HG03159 (cell line): Measurements from ENCODE around the gene AQP12B.

ENCODE experiments used
- ATAC-seq: cut with Tn5 transposase; IDR thresholded peaks from one replicate; pipeline ENCODE4 v1.9.1; 2021; ENCODE audit warnings: mild to moderate bottlenecking, moderate library complexity; ENCODE audit not compliant: unreplicated experiment

The AQP12B gene

GRCh38 chr2:240637116-240637900 lies 45.4 kb downstream of the AQP12B start:
- no peak for ATAC-seq

GRCh38 chr2:240636563-240637115 lies 46.0 kb downstream of the AQP12B start:
- no peak for ATAC-seq

DNA sequence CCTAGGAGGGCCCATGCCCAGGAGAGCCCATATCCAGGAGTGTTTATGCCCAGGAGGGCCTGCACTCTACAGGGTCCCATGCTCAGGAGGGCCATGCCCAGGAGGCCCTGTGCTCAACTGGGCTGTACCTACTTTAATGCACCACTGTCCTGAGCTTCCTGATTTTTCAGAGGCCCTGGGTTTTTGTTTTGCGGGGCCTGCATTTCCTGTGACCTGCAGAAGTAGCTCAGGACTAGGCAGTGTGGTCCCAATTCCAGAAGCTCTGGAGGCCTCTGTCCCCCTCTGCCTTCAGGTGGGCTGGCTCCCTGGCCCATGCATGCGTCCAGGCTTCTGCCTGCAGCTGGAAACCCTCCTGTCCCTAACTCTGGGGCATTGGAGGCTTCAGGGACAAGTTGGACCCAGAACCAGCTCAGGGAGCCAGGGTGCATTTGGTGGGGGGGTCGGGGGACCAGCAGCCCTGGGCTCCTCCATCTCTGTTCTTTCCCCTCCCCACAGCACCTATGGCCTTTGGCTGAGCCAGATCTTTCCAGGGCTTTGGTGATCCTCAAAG lies 46.6 kb downstream of the AQP12B start:
- ATAC-seq = no peak

GRCh38 chr2:240635121-240635997 lies 47.3 kb downstream of the AQP12B start:
- no peak for ATAC-seq

- no peak for ATAC-seq
These were observed 50.4 kb downstream of the AQP12B start for GRCh38 chr2:240632306-240632721.

DNA sequence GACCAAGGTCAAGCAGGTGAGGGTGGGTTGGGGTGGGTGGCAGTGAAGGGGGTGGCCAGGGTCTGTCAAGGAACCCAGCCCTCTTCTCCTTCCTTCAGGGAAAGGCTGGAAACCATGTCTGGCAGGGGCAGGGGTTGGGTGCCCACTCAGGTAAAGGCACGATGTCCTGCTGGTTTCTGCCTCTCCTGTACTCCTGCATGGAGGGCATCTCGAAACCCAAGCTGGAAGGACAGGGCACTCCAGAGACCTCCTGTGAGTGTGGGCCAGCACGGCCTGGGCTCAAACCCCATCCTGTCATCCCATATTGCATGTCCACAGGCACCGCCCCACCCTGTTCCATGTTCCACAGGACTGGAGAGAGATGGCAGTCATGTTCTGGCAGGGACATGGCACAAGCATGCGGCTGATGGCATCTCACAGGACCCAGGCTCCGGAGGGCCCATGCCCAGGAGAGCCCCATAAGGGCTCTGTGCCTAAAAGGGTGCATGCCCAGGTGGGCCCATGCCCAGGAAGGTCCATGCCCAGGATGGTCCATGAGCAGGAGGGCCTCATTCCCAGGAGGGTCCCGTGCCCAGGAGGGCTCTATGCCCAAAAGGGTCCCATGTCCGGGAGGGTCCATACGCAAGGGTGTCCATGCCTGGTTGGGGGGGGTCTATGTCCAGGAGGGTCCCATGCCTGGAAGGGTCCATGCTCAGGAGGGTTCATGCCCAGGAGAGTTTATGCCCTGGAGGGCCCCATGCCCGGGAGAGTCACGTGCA lies 51.0 kb downstream of the AQP12B start:
- ATAC-seq = no peak

GRCh38 chr2:240630771-240631547 lies 51.7 kb downstream of the AQP12B start:
- ATAC-seq = no peak

DNA sequence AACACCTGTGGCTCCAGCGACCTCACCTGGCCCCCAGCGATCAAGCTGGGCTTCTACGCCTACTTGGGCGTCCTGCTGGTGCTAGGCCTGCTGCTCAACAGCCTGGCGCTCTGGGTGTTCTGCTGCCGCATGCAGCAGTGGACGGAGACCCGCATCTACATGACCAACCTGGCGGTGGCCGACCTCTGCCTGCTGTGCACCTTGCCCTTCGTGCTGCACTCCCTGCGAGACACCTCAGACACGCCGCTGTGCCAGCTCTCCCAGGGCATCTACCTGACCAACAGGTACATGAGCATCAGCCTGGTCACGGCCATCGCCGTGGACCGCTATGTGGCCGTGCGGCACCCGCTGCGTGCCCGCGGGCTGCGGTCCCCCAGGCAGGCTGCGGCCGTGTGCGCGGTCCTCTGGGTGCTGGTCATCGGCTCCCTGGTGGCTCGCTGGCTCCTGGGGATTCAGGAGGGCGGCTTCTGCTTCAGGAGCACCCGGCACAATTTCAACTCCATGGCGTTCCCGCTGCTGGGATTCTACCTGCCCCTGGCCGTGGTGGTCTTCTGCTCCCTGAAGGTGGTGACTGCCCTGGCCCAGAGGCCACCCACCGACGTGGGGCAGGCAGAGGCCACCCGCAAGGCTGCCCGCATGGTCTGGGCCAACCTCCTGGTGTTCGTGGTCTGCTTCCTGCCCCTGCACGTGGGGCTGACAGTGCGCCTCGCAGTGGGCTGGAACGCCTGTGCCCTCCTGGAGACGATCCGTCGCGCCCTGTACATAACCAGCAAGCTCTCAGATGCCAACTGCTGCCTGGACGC lies 52.5 kb downstream of the AQP12B start:
- no peak for ATAC-seq

- no peak for ATAC-seq
These were observed 53.1 kb downstream of the AQP12B start for GRCh38 chr2:240629619-240629967.

DNA sequence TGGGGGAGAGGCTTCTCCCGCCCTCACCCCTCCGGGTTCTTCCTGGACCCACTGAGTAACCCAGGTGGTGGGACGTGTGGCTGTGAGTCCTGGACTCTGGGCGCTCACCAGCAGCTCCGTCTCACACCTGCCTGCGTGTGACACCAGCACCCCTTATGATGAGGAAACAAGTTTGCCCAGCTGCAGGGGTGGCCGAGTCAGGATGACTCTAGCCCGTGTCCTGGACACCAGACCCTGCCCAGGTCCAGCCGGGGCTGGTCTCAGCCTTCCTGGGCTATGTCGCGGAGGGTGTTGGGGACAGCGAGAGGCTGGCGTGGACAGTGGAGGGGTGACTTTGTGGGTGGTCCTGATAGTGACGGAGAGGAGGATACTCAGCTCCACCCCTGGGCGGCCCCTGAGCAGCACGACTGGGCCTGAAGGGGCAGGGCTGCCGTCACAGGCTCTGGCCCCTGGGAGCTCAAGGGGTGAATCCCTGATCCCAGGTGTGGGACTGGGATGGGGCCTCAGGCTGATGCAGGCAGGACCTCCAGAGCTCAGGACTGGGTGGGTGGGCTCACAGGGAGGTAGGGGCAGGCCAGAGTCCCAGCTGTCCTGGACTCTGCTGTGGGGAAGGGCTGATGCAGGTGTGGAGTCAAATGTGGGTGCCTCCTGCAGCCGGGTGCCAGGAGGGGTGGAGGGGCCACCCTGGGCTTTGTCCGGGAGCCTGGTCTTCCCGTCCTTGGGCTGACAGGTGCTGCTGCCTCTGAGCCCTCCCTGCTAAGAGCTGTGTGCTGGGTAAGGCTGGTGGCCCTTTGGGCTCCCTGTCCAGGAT lies 53.7 kb downstream of the AQP12B start:
- ATAC-seq = no peak

DNA sequence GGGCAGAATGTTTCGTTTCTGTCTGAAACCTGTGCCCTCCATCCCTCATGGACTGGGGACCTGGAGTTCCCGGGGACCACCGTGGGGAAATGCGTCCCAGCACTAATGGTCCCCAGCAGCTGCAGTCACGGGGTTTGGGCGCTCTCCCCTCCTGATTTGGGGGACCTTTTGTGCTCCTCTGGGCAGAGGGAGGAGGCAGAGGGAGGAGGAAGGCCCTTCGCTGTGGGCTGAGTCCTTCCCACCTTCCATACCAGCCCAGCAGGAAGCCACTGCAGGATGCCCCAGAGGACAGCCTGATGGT lies 54.2 kb downstream of the AQP12B start:
- ATAC-seq = no peak

DNA sequence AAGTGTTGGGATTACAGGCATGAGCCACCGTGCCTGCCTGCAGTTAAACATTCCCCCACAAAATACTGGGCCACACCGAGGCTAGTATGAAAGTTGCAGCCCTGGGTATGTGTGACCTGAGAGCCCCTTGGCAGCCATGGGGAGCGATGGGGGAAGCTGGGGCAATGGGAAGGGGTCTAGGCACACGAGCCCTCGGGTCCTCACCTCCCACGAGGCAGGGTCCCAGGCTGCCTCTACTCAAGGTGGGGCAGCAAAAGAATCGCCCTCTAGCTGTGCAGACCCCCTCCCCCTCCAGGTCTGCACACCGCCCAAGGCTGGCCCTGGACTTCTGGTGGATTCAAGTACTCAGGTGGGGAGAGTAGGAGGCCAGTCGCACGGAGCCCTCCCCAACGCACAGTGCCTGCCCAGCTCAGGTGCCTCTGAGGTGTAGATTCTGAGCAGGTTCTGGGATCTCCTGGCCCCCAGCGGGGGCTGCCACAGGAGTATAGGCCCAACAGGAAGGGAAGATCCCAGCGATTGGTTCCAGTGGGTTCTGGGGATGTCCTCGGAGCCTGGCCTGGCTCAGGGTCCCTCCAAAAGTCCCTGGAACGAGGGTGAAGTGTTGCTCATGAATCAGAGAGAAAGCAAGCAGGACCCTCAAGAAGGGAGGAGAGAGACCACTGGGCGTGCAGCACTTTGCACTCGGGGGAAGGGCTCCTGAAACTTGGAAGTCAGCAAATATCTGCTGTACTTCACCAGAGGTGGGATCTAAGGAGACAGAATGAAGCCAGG lies 54.8 kb downstream of the AQP12B start:
- ATAC-seq = no peak

- no peak for ATAC-seq
These were observed 56.0 kb downstream of the AQP12B start for GRCh38 chr2:240626531-240627300.
